Neuronal stem cell (in vitro differentiated cells): ENCODE data around the gene IFITM2.
A peak's percentile ranks its signal among the peaks of the same experiment; 100 is the strongest.

Source experiments
- DNase-seq: peaks from one replicate; pipeline ENCODE4 v3.0.0-alpha.2; 2013; ENCODE audit warnings: low spot score
- H2AFZ ChIP-seq: one replicate; pipeline ENCODE4 v1.6.1; 2013; ENCODE audit warnings: mild to moderate bottlenecking, low read length, inconsistent platforms
- H2AK5ac ChIP-seq: 2 replicates; pipeline ENCODE4 v1.6.1; 2013; ENCODE audit warnings: low read depth, mild to moderate bottlenecking, inconsistent platforms, low read length, moderate library complexity, mixed read lengths
- H2BK120ac ChIP-seq: 2 replicates; pipeline ENCODE4 v1.6.1; 2013; ENCODE audit warnings: low read depth, mild to moderate bottlenecking, inconsistent platforms, low read length, moderate library complexity, mixed read lengths
- H2BK12ac ChIP-seq: one replicate; pipeline ENCODE4 v1.6.1; 2013; ENCODE audit warnings: low read length, inconsistent platforms
- H2BK15ac ChIP-seq: 2 replicates; pipeline ENCODE4 v1.6.1; 2013; ENCODE audit warnings: mild to moderate bottlenecking, low read length, inconsistent platforms, mixed read lengths
- H2BK5ac ChIP-seq: one replicate; pipeline ENCODE4 v1.6.1; 2013; ENCODE audit warnings: inconsistent platforms, mild to moderate bottlenecking, low read length, moderate library complexity
- H3K14ac ChIP-seq: one replicate; pipeline ENCODE4 v1.6.1; 2013; ENCODE audit warnings: low read length, inconsistent platforms
- H3K18ac ChIP-seq: 2 replicates; pipeline ENCODE4 v1.6.1; 2013; ENCODE audit warnings: low read length, inconsistent platforms
- H3K23ac ChIP-seq: 2 replicates; pipeline ENCODE4 v1.6.1; 2013; ENCODE audit warnings: low read depth, mild to moderate bottlenecking, mixed read lengths, low read length, inconsistent platforms; ENCODE audit not compliant: poor library complexity
- H3K27ac ChIP-seq: replicated peaks from 3 replicates; pipeline ENCODE4 v1.5.1; 2013; ENCODE audit warnings: low read length, inconsistent platforms
- H3K27me3 ChIP-seq, 3 experiments: 2 replicates each; pipeline ENCODE4 v1.6.1; 2013; ENCODE audit warnings: low read length in 3 of 3, mild to moderate bottlenecking in 2 of 3, inconsistent platforms in 1 of 3, low read depth in 1 of 3, mixed read lengths in 1 of 3, moderate library complexity in 1 of 3; ENCODE audit not compliant: control insufficient read depth in 3 of 3, insufficient read depth in 3 of 3
- H3K36me3 ChIP-seq, 2 donors: replicated peaks in 1 of 2; 2 replicates each; pipeline ENCODE4 v1.6.1; 2013; ENCODE audit warnings: low read length in 2 of 2; ENCODE audit not compliant: control insufficient read depth in 2 of 2, insufficient read depth in 2 of 2
- H3K4ac ChIP-seq: 2 replicates; pipeline ENCODE4 v1.6.1; 2013; ENCODE audit warnings: inconsistent platforms, mild to moderate bottlenecking, low read length, moderate library complexity
- H3K4me1 ChIP-seq, 2 donors: 1 replicate in 1 of 2; 2 replicates in 1 of 2; pipeline ENCODE4 v1.6.1; 2013; ENCODE audit warnings: low read length in 2 of 2, low read depth in 1 of 2; ENCODE audit not compliant: control insufficient read depth in 2 of 2, insufficient read depth in 1 of 2
- H3K4me2 ChIP-seq: one replicate; pipeline ENCODE4 v1.6.1; 2013; ENCODE audit warnings: mild to moderate bottlenecking, low read length, inconsistent platforms; ENCODE audit not compliant: insufficient read depth, poor library complexity, severe bottlenecking
- H3K4me3 ChIP-seq, 2 donors: 2 replicates each; pipeline ENCODE4 v1.5.1; 2013; ENCODE audit warnings: low read length in 2 of 2, mild to moderate bottlenecking in 2 of 2, inconsistent platforms in 1 of 2, moderate library complexity in 1 of 2
- H3K79me1 ChIP-seq: one replicate; pipeline ENCODE4 v1.6.1; 2013; ENCODE audit warnings: low read depth, mild to moderate bottlenecking, inconsistent platforms, low read length, moderate library complexity
- H3K9ac ChIP-seq: one replicate; pipeline ENCODE4 v1.6.1; 2013; ENCODE audit warnings: mild to moderate bottlenecking, low read depth, low read length, inconsistent platforms; ENCODE audit not compliant: poor library complexity
- H3K9me3 ChIP-seq, 2 donors: replicated peaks in 1 of 2; 2 replicates each; pipeline versions ENCODE3 to v1.6.1; 2013; ENCODE audit warnings: low read length in 2 of 2, mild to moderate bottlenecking in 2 of 2, inconsistent platforms in 1 of 2, low read depth in 1 of 2, mixed read lengths in 1 of 2, moderate library complexity in 1 of 2; ENCODE audit not compliant: control insufficient read depth in 2 of 2, insufficient read depth in 1 of 2
- H4K8ac ChIP-seq: one replicate; pipeline ENCODE4 v1.6.1; 2013; ENCODE audit warnings: low read depth, mild to moderate bottlenecking, inconsistent platforms, low read length, moderate library complexity
- H4K91ac ChIP-seq: one replicate; pipeline ENCODE4 v1.6.1; 2013; ENCODE audit warnings: low read length, low read depth, mild to moderate bottlenecking, inconsistent platforms; ENCODE audit not compliant: poor library complexity
- WGBS, 2 donors: extraction: QIAGEN DNeasy Blood & Tissue Kit; methylation state at CpG; one replicate each; pipeline ENCODE4 v1.1.7; 2013; ENCODE audit warnings: missing lambda C conversion rate in 2 of 2, mixed read lengths in 1 of 2; ENCODE audit not compliant: insufficient read length in 2 of 2, insufficient replicate concordance in 1 of 2; ENCODE audit errors: extremely low coverage in 2 of 2; 5-methylcytosine and 5-hydroxymethylcytosine counted together

The IFITM2 gene

DNA sequence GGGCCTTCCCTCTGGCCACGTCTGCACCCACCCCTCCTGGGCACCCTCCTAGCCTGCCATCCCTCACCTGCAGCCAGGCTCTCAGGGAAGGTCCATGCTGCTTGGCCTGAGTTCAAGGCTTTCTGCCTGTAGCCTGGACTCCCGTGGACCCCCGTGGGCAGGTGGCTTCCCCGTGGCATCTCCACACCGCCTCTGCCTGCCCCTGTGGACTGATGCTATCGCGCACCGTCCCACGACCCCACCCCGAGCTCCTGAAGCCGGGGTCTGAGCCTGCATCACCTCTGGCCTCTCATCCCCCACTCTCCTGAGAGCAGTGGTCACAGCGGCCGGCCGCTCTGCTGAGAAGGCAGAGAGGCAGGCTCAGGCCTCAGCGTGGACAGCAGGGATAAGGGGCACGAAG is 12.8 kb upstream of the IFITM2 start:
- Histone ChIP-seq H3K9me3 (no peaks in the 10 kb centered on the region), H3K79me1 (peaks cover 2% of the 10 kb centered on the region), H2AK5ac (no peak overlapping the region), H3K36me3 (peaks cover 23 to 31% of the 10 kb centered on the region in 2 donors), H2BK5ac (peak overlapping the region; percentile 35), H2BK15ac (no peak overlapping the region), H2BK12ac (peak overlapping the region; percentile 73), H3K4me2 (no peak overlapping the region), H2AFZ (no peak overlapping the region), H3K14ac (no peak overlapping the region), H3K4ac (no peak overlapping the region), H3K4me3 (no peak overlapping the region), H3K27me3 (no peaks in the 10 kb centered on the region), H3K27ac (no peak overlapping the region), H4K91ac (no peak overlapping the region), H3K23ac (peak overlapping the region; percentile 22), H2BK120ac (no peak overlapping the region), H4K8ac (no peak overlapping the region), H3K9ac (peak overlapping the region; percentile 17), H3K4me1 (peaks cover 6% of the 10 kb centered on the region in 2 donors), H3K18ac (no peak overlapping the region)
- WGBS, 2 donors: no CpG with 5 or more reads among the region's 16 CpGs
- no peak for DNase-seq

DNA sequence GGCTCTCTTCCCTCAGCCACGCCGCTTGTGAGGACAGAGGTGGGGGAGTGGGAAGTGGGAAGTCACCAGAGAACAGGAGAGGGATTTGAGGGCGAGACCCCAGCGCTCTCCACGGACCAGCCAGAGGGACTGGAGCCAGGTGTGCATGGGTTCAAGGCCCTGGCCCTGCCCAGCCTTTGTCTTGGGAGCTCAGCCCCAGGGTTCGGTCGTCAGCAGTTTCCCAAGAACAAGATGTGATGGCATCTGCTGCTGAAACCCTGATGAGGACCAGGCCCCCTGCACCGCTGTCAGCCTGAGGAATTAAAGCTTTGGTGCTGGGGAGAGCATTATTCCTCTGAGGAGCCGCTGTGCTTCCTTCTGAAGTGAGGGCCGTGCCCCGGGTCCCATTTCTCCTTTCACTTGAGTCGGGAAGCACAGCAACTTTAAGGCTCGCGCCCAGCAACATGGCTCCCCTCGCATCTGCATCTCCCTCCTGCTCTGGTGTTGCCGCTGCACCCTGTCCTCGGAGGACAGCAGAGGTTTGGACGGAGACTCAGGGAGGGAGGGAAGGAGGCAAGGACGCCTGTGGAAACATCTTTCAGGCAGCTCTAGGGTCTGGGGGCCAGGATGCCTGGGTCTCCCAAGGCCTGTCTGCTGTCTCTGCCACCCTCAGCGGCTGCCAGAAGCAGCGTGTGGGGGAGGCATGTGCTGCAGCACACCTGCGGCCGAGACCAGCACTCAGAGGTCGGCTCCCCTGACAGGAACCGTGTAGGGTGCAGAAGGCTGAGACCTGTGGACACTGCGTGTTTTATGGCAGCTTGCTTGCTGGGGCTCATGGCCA is 12.1 kb upstream of the IFITM2 start:
- Histone ChIP-seq H2BK120ac (no peak overlapping the region), H3K4me2 (no peak overlapping the region), H4K8ac (peak overlapping the region; percentile 43)

DNA sequence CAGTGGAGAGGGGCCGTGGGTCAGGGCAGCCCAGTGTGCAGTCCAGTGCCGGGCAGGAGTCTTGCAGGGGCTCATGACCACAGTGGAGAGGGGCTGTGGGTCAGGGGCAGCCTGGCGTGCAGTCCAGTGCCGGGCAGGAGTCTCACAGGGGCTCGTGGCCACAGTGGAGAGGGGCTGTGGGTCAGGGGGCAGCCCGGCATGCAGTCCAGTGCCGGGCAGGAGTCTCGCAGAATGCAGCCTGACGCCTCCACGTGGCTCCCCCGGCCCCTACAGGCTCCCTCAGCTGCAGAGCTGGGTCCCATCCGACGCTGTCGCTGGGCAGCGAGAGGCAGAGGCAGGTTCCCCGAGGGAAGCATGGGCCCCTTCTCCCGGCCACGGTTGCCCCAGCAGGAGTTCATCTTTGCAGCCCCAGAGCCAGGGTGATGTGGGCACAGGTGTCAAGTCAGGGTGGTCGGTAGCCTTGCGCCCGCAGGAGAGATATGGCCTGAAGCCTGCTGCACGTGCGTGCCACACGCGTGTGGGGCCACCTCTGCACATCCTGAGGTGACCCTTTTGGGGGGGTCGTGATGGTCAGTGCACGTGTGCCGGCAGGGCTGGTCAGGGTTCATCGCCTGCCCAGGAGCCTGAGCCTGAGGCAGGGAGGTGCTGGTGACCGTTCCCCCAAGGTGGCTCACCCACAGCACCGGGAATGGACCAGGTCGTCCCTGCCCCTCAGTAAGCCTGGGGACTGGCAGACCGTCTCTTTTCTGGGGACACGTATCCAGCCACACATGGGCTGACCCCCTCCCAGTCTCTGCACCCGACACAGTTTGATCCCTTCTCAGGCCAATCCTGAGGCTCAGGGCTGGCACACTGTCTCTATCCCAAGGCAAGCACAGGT is 11.2 kb upstream of the IFITM2 start:
- H2AK5ac ChIP-seq: peak overlapping the region; percentile 74
- no peak overlapping the region for H2BK120ac ChIP-seq
- H3K18ac ChIP-seq: no peak overlapping the region
- DNase-seq: no peak
- no peak overlapping the region for H3K4me3 ChIP-seq
- peak overlapping the region; percentile 30 for H2BK12ac ChIP-seq
- no peaks in the 10 kb centered on the region for H3K79me1 ChIP-seq
- H4K8ac ChIP-seq: peak overlapping the region; percentile 4
- no peak overlapping the region for H3K4ac ChIP-seq
- H3K9me3 ChIP-seq: no peaks in the 10 kb centered on the region
- peak overlapping the region; percentile 56 for H2BK15ac ChIP-seq
- peaks cover 18 to 25% of the 10 kb centered on the region in 2 donors for H3K36me3 ChIP-seq
- peak overlapping the region; percentile 9 for H3K14ac ChIP-seq
- peaks cover 6 to 9% of the 10 kb centered on the region in 2 donors for H3K4me1 ChIP-seq
- no peak overlapping the region for H2AFZ ChIP-seq
- peak overlapping the region; percentile 19 for H2BK5ac ChIP-seq
- peak overlapping the region; percentile 60 for H3K23ac ChIP-seq
- no peak overlapping the region for H3K27ac ChIP-seq
- WGBS, 2 donors: no CpG with 5 or more reads among the region's 35 CpGs
- no peak overlapping the region for H3K4me2 ChIP-seq
- peak overlapping the region; percentile 63 for H3K9ac ChIP-seq
- H4K91ac ChIP-seq: no peak overlapping the region
- no peaks in the 10 kb centered on the region for H3K27me3 ChIP-seq

More for the DNA sequence above, 12.1 kb upstream of the IFITM2 start:
- no CpG with 5 or more reads among the region's 26 CpGs for WGBS, 2 donors
- Histone ChIP-seq H3K79me1 (no peaks in the 10 kb centered on the region), H4K91ac (no peak overlapping the region), H3K27me3 (no peaks in the 10 kb centered on the region), H3K36me3 (peaks cover 22 to 31% of the 10 kb centered on the region in 2 donors), H2BK5ac (peak overlapping the region; percentile 19), H3K18ac (peak overlapping the region; percentile 28), H3K14ac (peak overlapping the region; percentile 8), H2AFZ (no peak overlapping the region), H2BK15ac (no peak overlapping the region), H2AK5ac (no peak overlapping the region), H3K4me1 (peaks cover 6 to 9% of the 10 kb centered on the region in 2 donors), H2BK12ac (peak overlapping the region; percentile 30), H3K4me3 (no peak overlapping the region), H3K27ac (no peak overlapping the region), H3K9ac (peak overlapping the region; percentile 63), H3K9me3 (no peaks in the 10 kb centered on the region), H3K4ac (no peak overlapping the region), H3K23ac (peak overlapping the region; percentile 60)
- no peak for DNase-seq
